Coronary artery (tissue), 2 donors: ENCODE measurements around the gene CD83.

Experiments used
- DNase-seq: peaks from one replicate; pipeline ENCODE4 v3.0.0-alpha.2; 2017; ENCODE audit warnings: low spot score
- H3K27ac ChIP-seq, 2 donors: fragments of 200-600 bp; sonication (generic); one replicate each; pipeline ENCODE4 v1.5.1; 2016 to 2019
- H3K4me3 ChIP-seq: fragments of 200-600 bp; sonication (generic); 2 replicates; pipeline ENCODE4 v1.5.1; 2016; ENCODE audit warnings: mild to moderate bottlenecking, moderate library complexity
- CTCF ChIP-seq: fragments of 200-600 bp; sonication (generic); IDR thresholded peaks from one replicate; pipeline ENCODE4 v1.5.1; 2019; ENCODE audit warnings: antibody characterized with exemption

CD83 gene

DNA sequence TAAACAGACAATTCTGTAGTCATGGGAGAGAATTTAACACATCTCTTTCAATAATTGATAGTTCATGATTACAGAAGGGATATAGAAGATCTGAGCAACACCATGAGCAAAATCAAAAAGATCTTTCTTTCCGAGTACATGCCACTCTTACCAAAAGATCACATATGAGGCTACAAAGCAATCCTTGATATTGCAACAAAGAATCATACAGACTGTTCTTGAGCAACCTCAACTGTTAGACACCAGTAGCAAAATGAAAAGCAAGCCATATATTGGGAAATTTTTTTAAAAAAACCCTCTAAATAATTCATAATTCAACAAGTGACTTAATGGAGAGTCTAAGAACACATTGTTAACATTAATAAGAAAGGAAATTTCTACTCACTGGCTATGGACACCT lies 3.6 kb upstream of the CD83 start:
- no peak for DNase-seq
- no peak for TF ChIP-seq CTCF

DNA sequence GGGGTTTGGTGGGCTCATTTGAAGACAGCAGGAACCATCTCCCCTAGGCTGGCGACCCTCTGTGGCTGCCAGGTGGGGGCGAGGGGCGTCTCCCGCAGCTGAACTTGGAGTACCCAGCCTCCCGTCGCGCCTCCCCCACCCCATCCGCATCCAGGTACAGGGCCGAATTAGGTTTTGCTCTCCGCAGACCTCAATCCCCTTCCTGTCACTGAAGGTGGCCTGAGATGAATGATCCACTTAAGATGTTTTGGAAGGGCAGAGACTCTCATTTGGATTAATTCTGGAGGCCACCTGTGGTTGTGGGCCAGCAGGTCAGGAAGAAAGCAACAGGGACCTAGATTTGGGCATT lies 493 bp downstream of the CD83 start:
- H3K27ac ChIP-seq: peak overlapping the region; percentile 51
- DNase-seq: no peak
- TF ChIP-seq CTCF: no peak

More for the DNA sequence above, 3.6 kb upstream of the CD83 start:
- Histone ChIP-seq H3K4me3 (no peak overlapping the region), H3K27ac (no peak overlapping the region)

DNA sequence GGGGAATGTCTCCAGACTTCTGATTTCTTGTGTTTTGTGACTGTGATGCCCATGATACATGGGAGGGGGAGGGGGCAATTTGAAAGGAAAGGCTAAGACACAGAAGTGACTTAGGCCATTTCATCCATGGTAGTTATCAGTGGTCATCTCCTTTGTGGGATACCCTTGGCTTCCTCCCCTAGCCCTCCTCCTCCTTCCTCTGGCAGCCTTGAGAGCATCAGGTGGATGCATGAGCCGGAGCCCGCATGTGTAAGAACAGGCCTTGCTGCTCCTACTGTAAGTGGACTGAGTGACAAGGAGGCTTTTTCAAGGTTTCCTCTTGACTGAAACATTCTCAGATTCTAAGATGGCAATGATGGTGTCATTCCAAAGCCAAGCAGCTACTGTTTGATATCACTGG lies 874 bp downstream of the CD83 start:
- DNase-seq: no peak
- TF ChIP-seq CTCF: no peak
- peak overlapping the region; percentile 80 for H3K4me3 ChIP-seq
- no peak overlapping the region for H3K27ac ChIP-seq

More for the DNA sequence above, 493 bp downstream of the CD83 start:
- H3K4me3 ChIP-seq: peak overlapping the region; percentile 80

GRCh38 chr6:14119784-14120183 lies 2.2 kb downstream of the CD83 start:
- no peak for DNase-seq
- Histone ChIP-seq H3K27ac (no peak overlapping the region), H3K4me3 (no peak overlapping the region)
- no peak for TF ChIP-seq CTCF

DNA sequence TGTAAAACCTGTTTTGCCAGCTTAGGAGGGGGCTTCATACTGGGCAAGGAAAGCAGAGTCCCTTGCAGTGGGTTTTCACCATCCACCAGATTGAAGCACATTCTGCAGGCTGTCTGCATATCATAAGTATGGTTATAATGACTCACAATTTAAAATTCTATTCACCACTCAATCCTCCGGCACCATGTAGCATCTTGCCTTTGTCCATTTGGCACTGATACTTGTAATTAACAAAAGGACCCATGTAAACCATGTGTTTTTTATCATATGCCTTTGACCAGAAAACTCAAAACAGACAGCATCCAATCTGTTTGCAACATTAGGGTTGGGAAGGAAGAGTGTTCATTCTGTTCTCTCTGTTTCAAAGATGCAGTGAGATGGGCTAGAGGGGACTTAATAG lies 3.0 kb downstream of the CD83 start:
- no peak overlapping the region for H3K27ac ChIP-seq
- DNase-seq: no peak
- no peak overlapping the region for H3K4me3 ChIP-seq
- no peak for TF ChIP-seq CTCF

GRCh38 chr6:14121936-14122344 lies 4.4 kb downstream of the CD83 start:
- TF ChIP-seq CTCF: no peak
- no peak for DNase-seq
- H3K4me3 ChIP-seq: no peak overlapping the region
- H3K27ac ChIP-seq: peak overlapping the region in 1 of 2 donors; percentile 11

GRCh38 chr6:14123386-14124111 lies 6.0 kb downstream of the CD83 start:
- TF ChIP-seq CTCF: no peak
- Histone ChIP-seq H3K4me3 (no peak overlapping the region), H3K27ac (peak overlapping the region in 1 of 2 donors; percentile 21)
- no peak for DNase-seq
